H1 (cell line): ENCODE results near the gene OR2D2. TPM values are rescaled to one million over a fixed set of nuclear protein-coding genes. Genes with fewer than 3 reads are reported as not detected.

ENCODE experiments used
- CBX5 ChIP-seq: fragments of 300-800, 300-1000 bp; sonication (generic); IDR thresholded peaks from 2 replicates; pipeline ENCODE4 v1.7.1; 2016; ENCODE audit warnings: antibody characterized with exemption, low read length, low read depth
- EZH2 ChIP-seq: fragments of 200-600 bp; sonication (generic); IDR thresholded peaks from 2 replicates; pipeline ENCODE4 v1.7.1; 2012; ENCODE audit warnings: low read depth, mild to moderate bottlenecking, moderate library complexity, low read length, inconsistent platforms; ENCODE audit not compliant: severe bottlenecking
- KDM4A ChIP-seq: IDR thresholded peaks from one replicate; pipeline ENCODE4 v1.7.1; 2012; ENCODE audit warnings: low read depth, mild to moderate bottlenecking, moderate library complexity, low read length, inconsistent platforms; ENCODE audit not compliant: severe bottlenecking
- POLR2AphosphoS5 ChIP-seq: IDR thresholded peaks from 2 replicates; pipeline ENCODE4 v1.6.1; 2011; ENCODE audit warnings: low read depth, low read length
- polyA plus RNA-seq, 7 experiments: library from polyadenylated mRNA; depleted of rRNA in 3 of 7; stranded (reverse) in 5 of 7; unstranded in 2 of 7; fragments of >200 nt in 5 of 7; fragments of 200-250 nt in 2 of 7; gene quantifications; 1 replicate in 5 of 7; 2 replicates in 1 of 7; 4 replicates in 1 of 7; pipeline versions ENCODE4 v1.2.1 to v1.2.3, GENCODE V29; 2011 to 2013; ENCODE audit warnings: missing spikeins in 2 of 7, mixed read lengths in 2 of 7
- total RNA-seq: library from RNA; stranded (reverse); fragmentation: NEBNext Ultra II Directional; extraction: Animal tissue kit (Norgen Biotek cat#: 25700); gene quantifications from 2 replicates; pipeline ENCODE4 v1.2.1, GENCODE V29; 2021

The OR2D2 gene
- total and polyA plus RNA-seq, 2 of the 8 experiments (the other 6 are each of a cell fraction or from before 2014, with no cell fraction given), result 0.15 TPM; not detected in 1

DNA sequence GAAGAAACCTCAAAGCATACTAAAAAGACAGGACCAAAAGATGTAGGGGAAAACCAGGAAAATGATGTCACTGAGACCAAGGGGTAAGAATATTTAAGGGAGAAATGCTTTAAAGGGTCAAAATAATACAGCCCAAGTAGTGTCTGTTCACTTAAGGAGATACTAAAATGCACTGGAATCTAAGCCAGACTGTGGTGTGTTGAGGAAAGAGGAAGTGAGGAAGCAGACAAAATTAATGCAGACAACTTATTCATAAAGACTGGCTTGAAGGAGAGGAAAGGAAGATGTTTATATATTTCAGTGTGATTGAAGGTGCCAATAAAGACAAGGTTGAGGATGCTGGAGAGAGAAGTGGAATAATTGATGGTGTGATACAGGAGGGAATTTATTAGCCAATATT, 49.7 kb upstream of the OR2D2 start (continued):
- no peak for TF ChIP-seq CBX5
- no peak for TF ChIP-seq EZH2
- TF ChIP-seq POLR2AphosphoS5, result no peak
- TF ChIP-seq KDM4A, result no peak
